GM19238 (cell line): Measurements from ENCODE around the gene IL1RAPL1.

Experiments used
- DNase-seq: peaks from one replicate; pipeline ENCODE4 v3.0.0; 2011; ENCODE audit warnings: low spot score; ENCODE audit not compliant: insufficient read length

The IL1RAPL1 gene

GRCh38 chrX:28626515-28626914 lies 39.3 kb downstream of the IL1RAPL1 start:
- no peak for DNase-seq

GRCh38 chrX:28628120-28628519 lies 40.9 kb downstream of the IL1RAPL1 start:
- DNase-seq, result no peak

- no peak for DNase-seq
Observed at GRCh38 chrX:28638775-28639174, 51.5 kb downstream of the IL1RAPL1 start.

GRCh38 chrX:28639451-28639850 lies 52.2 kb downstream of the IL1RAPL1 start:
- no peak for DNase-seq

- DNase-seq, result no peak
Observed at GRCh38 chrX:28649541-28649940, 62.3 kb downstream of the IL1RAPL1 start.

- DNase-seq, result no peak
Observed at GRCh38 chrX:28651186-28651585, 63.9 kb downstream of the IL1RAPL1 start.

GRCh38 chrX:28659269-28659668 lies 72.0 kb downstream of the IL1RAPL1 start:
- no peak for DNase-seq

- DNase-seq, result no peak
Observed at GRCh38 chrX:28665778-28666177, 78.5 kb downstream of the IL1RAPL1 start.

- DNase-seq, result no peak
Observed at GRCh38 chrX:28668303-28668702, 81.1 kb downstream of the IL1RAPL1 start.

GRCh38 chrX:28668957-28669356 lies 81.7 kb downstream of the IL1RAPL1 start:
- no peak for DNase-seq

GRCh38 chrX:28670074-28670473 lies 82.8 kb downstream of the IL1RAPL1 start:
- no peak for DNase-seq

- DNase-seq, result no peak
Observed at GRCh38 chrX:28675173-28675572, 87.9 kb downstream of the IL1RAPL1 start.

- DNase-seq, result no peak
Observed at GRCh38 chrX:28693101-28693500, 105.9 kb downstream of the IL1RAPL1 start.

GRCh38 chrX:28697732-28698131 lies 110.5 kb downstream of the IL1RAPL1 start:
- DNase-seq, result no peak

- DNase-seq, result no peak
Observed at GRCh38 chrX:28701222-28701621, 114.0 kb downstream of the IL1RAPL1 start.

- no peak for DNase-seq
Observed at GRCh38 chrX:28706964-28707363, 119.7 kb downstream of the IL1RAPL1 start.

- DNase-seq, result no peak
Observed at GRCh38 chrX:28709421-28709820, 122.2 kb downstream of the IL1RAPL1 start.

- DNase-seq, result no peak
Observed at GRCh38 chrX:28717864-28718263, 130.6 kb downstream of the IL1RAPL1 start.

- no peak for DNase-seq
Observed at GRCh38 chrX:28718450-28718849, 131.2 kb downstream of the IL1RAPL1 start.

- no peak for DNase-seq
Observed at GRCh38 chrX:28719620-28720019, 132.4 kb downstream of the IL1RAPL1 start.

GRCh38 chrX:28752330-28752729 lies 165.1 kb downstream of the IL1RAPL1 start:
- no peak for DNase-seq

- no peak for DNase-seq
Observed at GRCh38 chrX:28756175-28756574, 168.9 kb downstream of the IL1RAPL1 start.

GRCh38 chrX:28756647-28757046 lies 169.4 kb downstream of the IL1RAPL1 start:
- DNase-seq, result no peak

GRCh38 chrX:28757290-28757689 lies 170.0 kb downstream of the IL1RAPL1 start:
- DNase-seq, result no peak
